ENCODE results near the gene NUDT8. TPM values are rescaled to one million over a fixed set of nuclear protein-coding genes. Genes with fewer than 3 reads are reported as not detected.
"Not testable (repeated sequence)": the region's sequence is repeated elsewhere in the genome, so short reads cannot be mapped to it uniquely, and the experiment has no call there.

Gene NUDT8
- total RNA-seq, 1 donor from 2014 or later = 22.6 TPM

DNA sequence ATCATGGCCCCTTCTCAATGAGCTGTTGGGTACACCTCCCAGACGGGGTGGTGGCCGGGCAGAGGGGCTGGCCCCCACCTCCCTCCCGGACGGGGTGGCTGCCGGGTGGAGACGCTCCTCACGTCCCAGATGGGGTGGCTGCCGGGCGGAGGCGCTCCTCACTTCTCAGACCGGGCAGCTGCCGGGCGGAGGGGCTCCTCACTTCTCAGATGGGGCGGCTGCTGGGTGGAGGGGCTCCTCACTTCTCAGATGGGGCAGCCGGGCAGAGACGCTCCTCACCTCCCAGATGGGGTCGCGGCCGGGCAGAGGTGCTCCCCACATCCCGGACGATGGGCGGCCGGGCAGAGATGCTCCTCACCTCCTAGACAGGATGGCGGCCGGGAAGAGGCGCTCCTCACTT lies 31.8 kb downstream of the NUDT8 start:
- H3K27ac Mint-ChIP-seq; H3K9me3 Mint-ChIP-seq; H3K4me3 Mint-ChIP-seq; H3K36me3 Mint-ChIP-seq (ENCODE audit: low read depth); H3K4me1 Mint-ChIP-seq; intact Hi-C loops (cut with micrococcal nuclease); DNase-seq: not testable (repeated sequence)
- H3K27me3 Mint-ChIP-seq = peaks cover 37% of the 10 kb centered on the region

DNA sequence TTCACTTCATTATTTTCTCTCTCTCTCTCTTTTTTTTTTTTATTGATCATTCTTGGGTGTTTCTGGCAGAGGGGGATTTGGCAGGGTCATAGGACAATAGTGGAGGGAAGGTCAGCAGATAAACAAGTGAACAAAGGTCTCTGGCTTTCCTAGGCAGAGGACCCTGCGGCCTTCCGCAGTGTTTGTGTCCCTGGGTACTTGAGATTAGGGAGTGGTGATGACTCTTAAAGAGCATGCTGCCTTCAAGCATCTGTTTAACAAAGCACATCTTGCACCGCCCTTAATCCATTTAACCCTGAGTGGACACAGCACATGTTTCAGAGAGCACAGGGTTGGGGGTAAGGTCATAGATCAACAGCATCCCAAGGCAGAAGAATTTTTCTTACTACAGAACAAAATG lies 32.3 kb downstream of the NUDT8 start:
- not testable (repeated sequence) for H3K4me3 Mint-ChIP-seq

DNA sequence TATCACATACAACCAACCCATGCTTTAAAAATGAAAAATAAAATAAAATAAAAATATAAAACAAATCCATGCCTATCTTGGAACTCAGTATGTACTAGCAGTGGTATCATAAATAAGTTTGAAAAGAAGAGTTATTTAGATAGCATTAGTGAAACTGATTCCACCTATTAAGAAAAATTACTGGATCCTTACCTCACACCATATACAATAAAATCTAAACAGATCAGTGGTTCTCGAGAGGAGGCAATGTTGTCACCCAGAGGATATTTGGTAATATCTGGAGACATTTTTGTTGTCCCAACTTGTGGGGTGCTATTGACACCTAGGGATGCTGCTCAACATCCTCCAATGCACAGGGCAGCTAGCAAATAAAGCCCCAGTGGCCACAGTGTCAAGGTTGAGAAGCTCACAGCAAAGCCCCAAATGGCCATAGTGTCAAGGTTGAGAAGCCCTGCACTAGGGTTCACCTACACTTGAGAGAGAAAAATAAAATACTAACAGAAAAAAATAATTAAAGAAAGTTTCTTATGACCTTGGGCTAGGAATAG lies 32.9 kb downstream of the NUDT8 start:
- Mint-ChIP-seq H3K36me3 (ENCODE audit: low read depth) (no peaks in the 10 kb centered on the region), H3K4me1 (peaks cover 5% of the 10 kb centered on the region), H3K27ac (no peak overlapping the region), H3K27me3 (peaks cover 31% of the 10 kb centered on the region), H3K4me3 (no peak overlapping the region), H3K9me3 (peaks cover 3% of the 10 kb centered on the region)
- no peak for DNase-seq
- intact Hi-C loops (cut with micrococcal nuclease) = no loop called here

More for the DNA sequence above, 32.3 kb downstream of the NUDT8 start:
- H3K4me1 Mint-ChIP-seq; DNase-seq; H3K36me3 Mint-ChIP-seq (ENCODE audit: low read depth); H3K27ac Mint-ChIP-seq; H3K9me3 Mint-ChIP-seq; intact Hi-C loops (cut with micrococcal nuclease): not testable (repeated sequence)
- H3K27me3 Mint-ChIP-seq = peaks cover 32% of the 10 kb centered on the region

DNA sequence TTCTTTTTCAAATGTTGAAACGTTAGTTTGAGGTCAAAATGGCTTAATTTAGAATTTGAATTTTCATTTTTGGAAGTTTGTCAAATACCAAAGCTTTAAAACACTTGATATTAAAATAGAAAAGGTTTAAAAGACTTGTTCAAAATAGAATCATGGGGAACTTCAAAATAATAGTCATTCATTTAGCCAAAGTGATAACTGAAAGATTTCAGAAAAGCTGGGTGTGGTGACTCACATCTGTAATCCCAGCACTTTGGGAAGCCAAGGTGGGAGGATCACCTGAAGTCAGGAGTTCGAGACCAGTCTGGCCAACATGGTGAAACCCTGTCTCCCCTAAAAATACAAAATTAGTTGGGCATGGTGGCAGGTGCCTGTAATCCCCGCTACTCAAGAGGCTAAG lies 35.3 kb downstream of the NUDT8 start:
- no peak for DNase-seq
- Mint-ChIP-seq H3K4me3 (no peak overlapping the region), H3K36me3 (ENCODE audit: low read depth) (no peaks in the 10 kb centered on the region), H3K27me3 (peaks cover 11% of the 10 kb centered on the region), H3K4me1 (no peaks in the 10 kb centered on the region), H3K9me3 (peaks cover 3% of the 10 kb centered on the region), H3K27ac (no peak overlapping the region)
- intact Hi-C loops (cut with micrococcal nuclease) = no loop called here

DNA sequence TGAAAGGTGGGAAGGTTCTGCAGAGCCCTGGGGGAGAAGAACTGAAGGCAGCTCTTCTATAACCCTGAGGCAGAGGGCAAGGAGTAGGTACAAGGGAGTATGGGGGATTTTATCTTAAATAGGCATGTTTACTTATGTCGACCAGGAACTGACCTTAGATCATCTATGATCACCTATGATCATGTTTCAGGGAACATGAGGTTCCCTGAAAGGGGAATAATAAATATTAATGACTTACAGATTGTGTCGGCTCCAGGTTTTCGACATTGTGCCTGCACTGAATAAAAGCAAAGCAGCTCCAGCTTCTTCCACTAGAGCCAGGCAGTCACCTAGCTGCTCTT lies 36.2 kb downstream of the NUDT8 start:
- Mint-ChIP-seq H3K36me3 (ENCODE audit: low read depth) (no peaks in the 10 kb centered on the region), H3K27me3 (peaks cover 7% of the 10 kb centered on the region), H3K27ac (no peak overlapping the region), H3K4me1 (no peaks in the 10 kb centered on the region), H3K9me3 (peaks cover 3% of the 10 kb centered on the region), H3K4me3 (no peak overlapping the region)
- intact Hi-C loops (cut with micrococcal nuclease) = no loop called here
- no peak for DNase-seq

DNA sequence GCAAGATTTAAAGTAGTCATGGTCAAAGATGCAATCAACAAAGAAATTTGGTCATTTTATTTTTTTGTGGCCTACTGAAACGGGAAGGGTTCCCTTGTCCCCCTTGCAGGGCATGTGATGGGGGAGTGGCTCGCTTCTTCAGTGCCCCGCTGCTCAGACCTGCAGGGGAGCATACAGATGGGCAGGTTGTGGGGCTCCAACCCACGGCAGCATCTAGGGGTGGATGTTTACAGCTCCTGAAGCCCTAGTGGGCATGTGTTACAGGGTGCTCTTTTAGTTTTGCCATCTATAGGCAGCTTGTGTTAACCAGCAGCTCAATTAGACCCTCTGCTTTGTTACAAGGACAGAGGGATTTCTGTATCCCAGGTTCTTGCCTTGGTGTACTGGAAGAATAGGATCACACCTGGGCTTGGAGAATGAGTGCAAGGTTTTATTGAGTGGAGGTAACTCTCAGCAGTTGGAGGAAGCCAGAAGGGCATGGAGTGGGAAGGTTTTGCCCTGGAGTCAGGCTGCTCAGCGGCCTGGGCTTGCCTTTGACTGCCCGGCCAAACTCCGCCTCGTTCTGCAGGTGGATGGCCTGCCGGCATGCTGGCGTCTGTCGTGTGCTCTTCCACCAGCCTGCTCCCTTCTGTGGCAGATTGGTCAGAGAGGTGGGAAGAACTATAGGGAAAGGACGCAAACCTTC lies 36.7 kb downstream of the NUDT8 start:
- DNase-seq = no peak
- H3K4me1 Mint-ChIP-seq = no peaks in the 10 kb centered on the region
- H3K36me3 Mint-ChIP-seq (ENCODE audit: low read depth) = peaks cover under 1% of the 10 kb centered on the region
- no peak overlapping the region for H3K27ac Mint-ChIP-seq
- H3K9me3 Mint-ChIP-seq = peaks cover 3% of the 10 kb centered on the region
- intact Hi-C loops (cut with micrococcal nuclease) = no loop called here
- no peak overlapping the region for H3K4me3 Mint-ChIP-seq
- H3K27me3 Mint-ChIP-seq = peaks cover 7% of the 10 kb centered on the region

DNA sequence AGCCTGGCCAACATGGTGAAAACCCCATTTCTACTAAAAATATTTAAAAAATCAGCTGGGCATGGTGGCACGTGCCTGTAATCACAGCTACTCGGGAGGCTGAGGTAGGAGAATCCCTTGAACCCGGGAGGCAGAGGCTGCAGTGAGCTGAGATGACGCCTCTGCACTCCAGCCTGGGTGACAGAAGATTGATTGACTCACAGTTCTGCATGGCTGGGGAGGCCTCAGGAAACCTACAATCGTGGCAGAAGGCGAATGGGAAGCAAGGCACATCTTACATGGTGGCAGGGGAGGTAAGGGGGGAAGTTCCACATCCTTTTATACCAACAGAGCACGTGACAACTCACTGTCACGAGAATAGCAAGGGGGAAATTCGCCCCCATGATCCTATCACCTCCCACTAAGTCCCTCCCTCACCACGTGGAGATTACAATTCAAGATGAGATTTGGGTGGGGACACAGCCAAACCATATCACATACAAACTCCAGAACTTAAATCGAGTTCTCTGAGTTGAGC lies 40.8 kb downstream of the NUDT8 start:
- H3K9me3 Mint-ChIP-seq, H3K27ac Mint-ChIP-seq, H3K27me3 Mint-ChIP-seq, H3K4me3 Mint-ChIP-seq, DNase-seq: not testable (repeated sequence)
- Mint-ChIP-seq H3K4me1 (peaks cover 16% of the 10 kb centered on the region), H3K36me3 (ENCODE audit: low read depth) (peaks cover 28% of the 10 kb centered on the region)
- intact Hi-C loops (cut with micrococcal nuclease) = loop anchor here (10.0 kb wide), 1 partner anchor 234 kb away; the partner anchor contains the start of gene POLD4

DNA sequence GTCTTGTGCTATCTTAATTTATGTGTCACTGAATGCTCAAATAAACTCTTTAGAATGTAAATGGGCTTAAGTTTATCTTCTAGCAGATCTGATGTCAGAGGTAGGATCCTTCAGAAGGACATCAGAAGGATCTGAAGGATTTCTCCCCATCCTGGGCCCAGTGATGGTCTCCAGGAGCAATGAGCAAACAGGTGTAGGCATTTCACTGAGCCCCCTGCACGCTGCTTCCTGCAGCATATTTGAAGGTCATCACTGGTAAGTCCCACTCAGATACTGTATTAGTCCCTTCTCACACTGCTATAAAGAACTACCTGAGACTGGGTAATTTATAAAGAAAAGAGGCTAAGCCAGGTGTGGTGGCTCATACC lies 41.6 kb downstream of the NUDT8 start:
- no peaks in the 10 kb centered on the region for H3K27me3 Mint-ChIP-seq
- peaks cover 29% of the 10 kb centered on the region for H3K36me3 Mint-ChIP-seq (ENCODE audit: low read depth)
- H3K9me3 Mint-ChIP-seq = no peaks in the 10 kb centered on the region
- no peak overlapping the region for H3K4me3 Mint-ChIP-seq
- peaks cover 18% of the 10 kb centered on the region for H3K4me1 Mint-ChIP-seq
- H3K27ac Mint-ChIP-seq = no peak overlapping the region
- intact Hi-C loops (cut with micrococcal nuclease) = loop anchor here (10.0 kb wide), 1 partner anchor 233 kb away; the partner anchor contains the start of gene POLD4
- no peak for DNase-seq

DNA sequence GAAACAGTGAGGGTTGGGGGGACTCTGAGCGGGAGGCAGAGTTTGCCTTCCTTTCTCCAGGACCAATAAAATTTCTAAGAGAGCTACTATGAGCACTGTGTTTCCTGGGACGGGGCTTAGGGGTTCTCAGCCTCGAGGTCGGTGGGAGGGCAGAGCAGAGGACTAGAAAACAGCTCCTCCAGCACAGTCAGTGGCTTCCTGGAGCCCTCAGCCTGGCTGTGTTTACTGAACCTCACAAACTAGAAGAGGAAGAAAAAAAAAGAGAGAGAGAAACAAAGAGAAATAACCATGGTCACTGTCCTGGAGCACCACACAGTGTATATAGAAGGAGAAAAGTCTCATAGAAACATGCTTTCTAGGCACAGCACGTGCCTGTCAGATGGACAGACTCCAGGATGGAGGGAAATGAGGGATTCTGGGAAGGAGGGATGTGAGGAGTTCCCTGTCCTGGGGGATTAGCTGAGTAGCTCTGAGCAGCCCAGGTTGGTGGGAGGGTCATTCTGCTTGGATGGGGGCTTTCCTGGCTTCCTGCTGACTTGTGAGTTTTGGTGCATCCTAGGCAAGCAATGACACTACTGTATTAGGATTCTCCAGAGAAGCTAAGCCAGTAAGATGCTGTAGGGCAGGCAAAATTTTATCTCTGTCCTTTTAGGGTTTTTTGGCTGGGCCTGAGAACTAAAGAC lies 43.0 kb downstream of the NUDT8 start:
- intact Hi-C loops (cut with micrococcal nuclease) = loop anchor here (10.0 kb wide), 1 partner anchor 232 kb away; the partner anchor contains the start of gene POLD4
- DNase-seq = no peak
- Mint-ChIP-seq H3K4me1 (peaks cover 26% of the 10 kb centered on the region), H3K27ac (peak overlapping the region; percentile 25), H3K36me3 (ENCODE audit: low read depth) (peaks cover 29% of the 10 kb centered on the region), H3K4me3 (no peak overlapping the region), H3K27me3 (peaks cover 2% of the 10 kb centered on the region), H3K9me3 (no peaks in the 10 kb centered on the region)

DNA sequence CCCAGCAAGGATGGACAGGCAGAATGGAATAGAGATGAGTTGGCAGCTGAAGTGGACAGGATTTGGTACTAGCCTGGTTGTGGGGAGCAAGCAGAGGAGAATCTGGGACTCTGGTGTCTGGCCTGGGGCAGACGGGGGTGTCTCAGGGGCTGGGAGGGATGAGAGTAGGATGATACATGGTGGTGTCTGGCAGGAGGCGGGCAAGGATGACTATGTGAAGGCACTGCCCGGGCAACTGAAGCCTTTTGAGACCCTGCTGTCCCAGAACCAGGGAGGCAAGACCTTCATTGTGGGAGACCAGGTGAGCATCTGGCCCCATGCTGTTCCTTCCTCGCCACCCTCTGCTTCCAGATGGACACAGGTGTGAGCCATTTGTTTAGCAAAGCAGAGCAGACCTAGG lies 43.8 kb downstream of the NUDT8 start:
- Mint-ChIP-seq H3K27ac (no peak overlapping the region), H3K27me3 (peaks cover 6% of the 10 kb centered on the region), H3K36me3 (ENCODE audit: low read depth) (peaks cover 29% of the 10 kb centered on the region), H3K9me3 (no peaks in the 10 kb centered on the region), H3K4me1 (peaks cover 26% of the 10 kb centered on the region), H3K4me3 (no peak overlapping the region)
- intact Hi-C loops (cut with micrococcal nuclease) = loop anchor here (10.0 kb wide), 1 partner anchor 231 kb away; the partner anchor contains the start of gene POLD4
- peak; percentile 60 for DNase-seq

DNA sequence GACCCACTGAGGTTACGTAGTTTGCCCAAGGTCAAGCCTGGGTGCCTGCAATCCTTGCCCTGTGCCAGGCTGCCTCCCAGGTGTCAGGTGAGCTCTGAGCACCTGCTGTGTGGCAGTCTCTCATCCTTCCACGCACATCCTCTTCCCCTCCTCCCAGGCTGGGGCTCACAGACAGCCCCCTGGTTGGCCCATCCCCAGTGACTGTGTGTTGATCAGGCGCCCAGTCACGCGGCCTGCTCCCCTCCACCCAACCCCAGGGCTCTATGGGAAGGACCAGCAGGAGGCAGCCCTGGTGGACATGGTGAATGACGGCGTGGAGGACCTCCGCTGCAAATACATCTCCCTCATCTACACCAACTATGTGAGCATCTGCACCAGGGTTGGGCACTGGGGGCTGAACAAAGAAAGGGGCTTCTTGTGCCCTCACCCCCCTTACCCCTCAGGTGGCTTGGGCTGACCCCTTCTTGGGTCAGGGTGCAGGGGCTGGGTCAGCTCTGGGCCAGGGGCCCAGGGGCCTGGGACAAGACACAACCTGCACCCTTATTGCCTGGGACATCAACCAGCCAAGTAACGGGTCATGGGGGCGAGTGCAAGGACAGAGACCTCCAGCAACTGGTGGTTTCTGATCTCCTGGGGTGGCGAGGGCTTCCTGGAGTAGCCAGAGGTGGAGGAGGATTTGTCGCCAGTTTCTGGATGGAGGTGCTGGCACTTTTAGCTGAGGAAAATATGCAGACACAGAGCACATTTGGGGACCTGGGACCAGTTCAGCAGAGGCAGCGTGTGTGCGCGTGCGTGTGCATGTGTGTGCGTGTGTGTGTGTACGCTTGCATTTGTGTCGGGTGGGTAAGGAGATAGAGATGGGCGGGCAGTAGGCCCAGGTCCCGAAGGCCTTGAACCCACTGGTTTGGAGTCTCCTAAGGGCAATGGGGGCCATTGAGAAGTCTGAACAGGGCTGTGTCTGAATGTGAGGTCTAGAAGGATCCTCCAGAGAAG lies 44.6 kb downstream of the NUDT8 start:
- intact Hi-C loops (cut with micrococcal nuclease) = loop anchor here (5.0 to 10.0 kb wide), 3 partner anchors 32 to 230 kb away; partner anchors contain the start of genes CDK2AP2, PITPNM1 and POLD4
- DNase-seq = peak; percentile 63

DNA sequence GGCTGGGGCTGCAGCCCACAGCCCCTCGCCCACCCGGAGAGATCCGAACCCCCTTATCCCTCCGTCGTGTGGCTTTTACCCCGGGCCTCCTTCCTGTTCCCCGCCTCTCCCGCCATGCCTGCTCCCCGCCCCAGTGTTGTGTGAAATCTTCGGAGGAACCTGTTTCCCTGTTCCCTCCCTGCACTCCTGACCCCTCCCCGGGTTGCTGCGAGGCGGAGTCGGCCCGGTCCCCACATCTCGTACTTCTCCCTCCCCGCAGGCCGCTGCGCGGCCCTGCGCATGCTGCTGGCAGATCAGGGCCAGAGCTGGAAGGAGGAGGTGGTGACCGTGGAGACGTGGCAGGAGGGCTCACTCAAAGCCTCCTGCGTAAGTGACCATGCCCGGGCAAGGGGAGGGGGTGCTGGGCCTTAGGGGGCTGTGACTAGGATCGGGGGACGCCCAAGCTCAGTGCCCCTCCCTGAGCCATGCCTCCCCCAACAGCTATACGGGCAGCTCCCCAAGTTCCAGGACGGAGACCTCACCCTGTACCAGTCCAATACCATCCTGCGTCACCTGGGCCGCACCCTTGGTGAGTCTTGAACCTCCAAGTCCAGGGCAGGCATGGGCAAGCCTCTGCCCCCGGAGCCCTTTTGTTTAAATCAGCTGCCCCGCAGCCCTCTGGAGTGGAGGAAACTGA lies 45.4 kb downstream of the NUDT8 start:
- Mint-ChIP-seq H3K4me1 (peaks cover 36% of the 10 kb centered on the region), H3K27me3 (peaks cover 15% of the 10 kb centered on the region)

More for the DNA sequence above, 44.6 kb downstream of the NUDT8 start:
- peak overlapping the region; percentile 75 for H3K27ac Mint-ChIP-seq
- H3K9me3 Mint-ChIP-seq = no peaks in the 10 kb centered on the region
- H3K4me1 Mint-ChIP-seq = peaks cover 29% of the 10 kb centered on the region
- peaks cover 10% of the 10 kb centered on the region for H3K27me3 Mint-ChIP-seq
- peaks cover 29% of the 10 kb centered on the region for H3K36me3 Mint-ChIP-seq (ENCODE audit: low read depth)
- H3K4me3 Mint-ChIP-seq = peak overlapping the region; percentile 82

More for the DNA sequence above, 45.4 kb downstream of the NUDT8 start:
- peak overlapping the region; percentile 75 for H3K27ac Mint-ChIP-seq
- no peaks in the 10 kb centered on the region for H3K9me3 Mint-ChIP-seq
- intact Hi-C loops (cut with micrococcal nuclease) = loop anchor here (5.0 to 10.0 kb wide), 3 partner anchors 33 to 230 kb away; partner anchors contain the start of genes CDK2AP2, PITPNM1 and POLD4
- H3K36me3 Mint-ChIP-seq (ENCODE audit: low read depth) = peaks cover 29% of the 10 kb centered on the region
- peak; percentile 82 for DNase-seq
- peak overlapping the region; percentile 82 for H3K4me3 Mint-ChIP-seq
